HepG2 (cell line): ENCODE data around the gene LEF1. TPM values are rescaled to one million over a fixed set of nuclear protein-coding genes. Genes with fewer than 3 reads are reported as not detected.

Experiments used
- ATAC-seq: fragments of 200-7000 bp; cut with Tn5 transposase; 3 replicates; pipeline ENCODE4 v1.9.1; 2020; ENCODE audit warnings: mild to moderate bottlenecking, moderate library complexity
- BruUV-seq: library from RNA; stranded (reverse); fragments of 400-500 nt; replicated peaks from 2 replicates; lab custom pipeline; 2021; lab: Mats Ljungman, UMichigan
- CTCF ChIA-PET: fragments of 300-600 bp; formaldehyde crosslinking; extraction: SDS; loops from one replicate; lab custom pipeline; 2021; ENCODE audit warnings: low total read pairs, inconsistent platforms, low intra/inter-chr PET ratio; lab: Yijun Ruan, JAX
- POLR2A ChIA-PET: fragments of 350-600 bp; sonication (Branson Sonifier 250); formaldehyde crosslinking; loops from one replicate; lab custom pipeline; 2020; ENCODE audit warnings: antibody characterized with exemption, inconsistent platforms; lab: Yijun Ruan, JAX
- DNase-seq: peaks from one replicate; pipeline ENCODE4 v3.0.0-alpha.2; 2015; ENCODE audit warnings: low spot score
- FAIRE-seq: peaks from 3 replicates; lab custom pipeline; 2011; peaks lifted over from hg19 to GRCh38; lab: Jason Lieb, UNC
- H2AFZ ChIP-seq: one replicate; pipeline ENCODE4 v1.6.1; 2011; ENCODE audit warnings: low read length, inconsistent platforms
- H3K27ac ChIP-seq: fragments of 300-600 bp; 3 replicates; pipeline ENCODE4 v1.8.0; 2011; ENCODE audit warnings: mixed run types, mild to moderate bottlenecking, mixed read lengths, low read length, inconsistent platforms; ENCODE audit not compliant: insufficient read depth; ENCODE audit errors: extremely low read length
- H3K27me3 ChIP-seq, 2 experiments: fragments of 200-600 bp in 1 of 2; 2 replicates in 1 of 2; 3 replicates in 1 of 2; pipeline versions ENCODE4 v1.6.0 to v1.8.0; 2011; ENCODE audit warnings: low read length in 2 of 2, mild to moderate bottlenecking in 2 of 2, moderate library complexity in 2 of 2, inconsistent platforms in 1 of 2; ENCODE audit not compliant: insufficient read depth in 2 of 2, control insufficient read depth in 1 of 2
- H3K36me3 ChIP-seq, 2 experiments: fragments of 200-600 bp in 1 of 2; replicated peaks in 1 of 2; 2 replicates in 1 of 2; 3 replicates in 1 of 2; pipeline versions ENCODE4 v1.5.1 to v1.8.0; 2011; ENCODE audit warnings: low read length in 2 of 2, inconsistent platforms in 1 of 2; ENCODE audit not compliant: insufficient read depth in 2 of 2, control insufficient read depth in 1 of 2
- H3K4me1 ChIP-seq: 2 replicates; pipeline ENCODE4 v1.5.1; 2012; ENCODE audit warnings: low read length, inconsistent platforms; ENCODE audit not compliant: insufficient read depth
- H3K4me2 ChIP-seq: 2 replicates; pipeline ENCODE4 v1.6.0; 2011; ENCODE audit warnings: low read depth, low read length, inconsistent platforms
- H3K4me3 ChIP-seq, 3 experiments: fragments of 200-600 bp in 1 of 3; sonication (generic), shearing (Covaris generic) in 1 of 3; replicated peaks in 1 of 3; 2 replicates each; pipeline ENCODE4 v1.5.1; 2011 to 2016; ENCODE audit warnings: low read length in 3 of 3, inconsistent platforms in 2 of 3, low read depth in 2 of 3, mild to moderate bottlenecking in 2 of 3, control low read depth in 1 of 3, mixed read lengths in 1 of 3; ENCODE audit not compliant: insufficient read depth in 1 of 3
- H3K79me2 ChIP-seq: one replicate; pipeline ENCODE4 v1.6.1; 2011; ENCODE audit warnings: low read length, inconsistent platforms; ENCODE audit not compliant: insufficient read depth
- H3K9ac ChIP-seq: 2 replicates; pipeline ENCODE4 v1.6.0; 2011; ENCODE audit warnings: mild to moderate bottlenecking, low read depth, low read length, inconsistent platforms; ENCODE audit not compliant: insufficient read depth
- H3K9me3 ChIP-seq: 2 replicates; pipeline ENCODE4 v1.5.1; 2012; ENCODE audit warnings: mild to moderate bottlenecking, low read length
- H4K20me1 ChIP-seq: 2 replicates; pipeline ENCODE4 v1.6.0; 2011; ENCODE audit warnings: inconsistent platforms, mild to moderate bottlenecking, low read length, moderate library complexity; ENCODE audit not compliant: insufficient read depth
- HMGA1 ChIP-seq: sonication (generic); formaldehyde crosslinking; conservative IDR thresholded peaks from 2 replicates; pipeline ENCODE4 v1.4.0; 2020; ENCODE audit warnings: missing genetic modification reagents
- IKZF4 ChIP-seq: sonication (generic); formaldehyde crosslinking; IDR thresholded peaks from 2 replicates; pipeline ENCODE4 v1.5.1; 2020; ENCODE audit warnings: borderline replicate concordance, mild to moderate bottlenecking, low read depth, missing genetic modification reagents; ENCODE audit errors: not compliant biosample characterization
- NFE2 ChIP-seq: sonication (generic); formaldehyde crosslinking; IDR thresholded peaks from 2 replicates; pipeline ENCODE4 v1.4.0; 2020; ENCODE audit warnings: missing genetic modification reagents
- RBM39 ChIP-seq: fragments of 200-400 bp; formaldehyde crosslinking; IDR thresholded peaks from one replicate; pipeline ENCODE4 v1.6.1; 2018; ENCODE audit warnings: antibody characterized with exemption, mild to moderate bottlenecking, low read depth, low read length; ENCODE audit not compliant: poor library complexity, severe bottlenecking
- RFX5 ChIP-seq: IDR thresholded peaks from 2 replicates; pipeline ENCODE4 v1.6.1; 2011; ENCODE audit warnings: low read depth, low read length, improper control_type of control experiment
- TEAD3 ChIP-seq: optimal IDR thresholded peaks from 2 replicates; pipeline ENCODE3; 2016; ENCODE audit warnings: borderline replicate concordance
- ZNF121 ChIP-seq: sonication (generic); formaldehyde crosslinking; IDR thresholded peaks from 2 replicates; pipeline ENCODE4 v1.5.0; 2020; ENCODE audit warnings: mild to moderate bottlenecking, missing genetic modification reagents
- in situ Hi-C: cut with HindIII; loops from 2 replicates; pipeline ENCODE4 v1.10.0; 2017; ENCODE audit warnings: low pct_unique_long_range_greater_than_20kb; ENCODE audit not compliant: extremely low pct_ligation_motif_present
- intact Hi-C: fragments of 100-400 bp; cut with micrococcal nuclease; formaldehyde crosslinking; loops from one replicate; pipeline ENCODE4 v1.10.0; 2022; ENCODE audit not compliant: unreplicated experiment
- polyA plus RNA-seq, 8 experiments: library from polyadenylated mRNA; depleted of rRNA in 3 of 8; stranded (reverse) in 7 of 8; unstranded in 1 of 8; fragments of >200 nt; fragmentation: Illumina TruSeq in 4 of 8; extraction: Trizol in 4 of 8; gene quantifications; 2 replicates each; pipeline versions ENCODE4 v1.2.1 to v1.2.3, GENCODE V29; 2011 to 2016; ENCODE audit warnings: low read depth in 4 of 8, missing spikeins in 1 of 8, mixed read lengths in 1 of 8; ENCODE audit not compliant: insufficient read depth in 1 of 8
- total RNA-seq, 5 experiments: library from RNA; depleted of rRNA; stranded (reverse); fragments of >200 nt; fragmentation: Illumina TruSeq; extraction: Trizol; gene quantifications; 2 replicates each; pipeline ENCODE4 v1.2.3, GENCODE V29; 2016; ENCODE audit warnings: low read depth in 1 of 5
- TF ChIP-seq, protein P1 (sequence below): IDR thresholded peaks from 2 replicates; pipeline ENCODE4 v1.6.1; 2018; ENCODE audit warnings: missing genetic modification reagents
- TF ChIP-seq, protein P2 (sequence below): sonication (generic); formaldehyde crosslinking; IDR thresholded peaks from 2 replicates; pipeline ENCODE4 v1.4.0; 2020; ENCODE audit warnings: missing genetic modification reagents
- TF ChIP-seq, protein P3 (sequence below): sonication (generic); formaldehyde crosslinking; IDR thresholded peaks from 2 replicates; pipeline ENCODE4 v1.8.1; 2023; ENCODE audit warnings: mild to moderate bottlenecking, missing genetic modification reagents, borderline replicate concordance
- TF ChIP-seq, protein P4 (sequence below): sonication (generic); formaldehyde crosslinking; IDR thresholded peaks from 2 replicates; pipeline ENCODE4 v1.9.0; 2021; ENCODE audit warnings: missing genetic modification reagents, borderline replicate concordance

The LEF1 gene
- total and polyA plus RNA-seq, 2 of the 13 experiments (the other 11 are each of a cell fraction or from before 2014, with no cell fraction given): 0.22 to 0.29 TPM

DNA sequence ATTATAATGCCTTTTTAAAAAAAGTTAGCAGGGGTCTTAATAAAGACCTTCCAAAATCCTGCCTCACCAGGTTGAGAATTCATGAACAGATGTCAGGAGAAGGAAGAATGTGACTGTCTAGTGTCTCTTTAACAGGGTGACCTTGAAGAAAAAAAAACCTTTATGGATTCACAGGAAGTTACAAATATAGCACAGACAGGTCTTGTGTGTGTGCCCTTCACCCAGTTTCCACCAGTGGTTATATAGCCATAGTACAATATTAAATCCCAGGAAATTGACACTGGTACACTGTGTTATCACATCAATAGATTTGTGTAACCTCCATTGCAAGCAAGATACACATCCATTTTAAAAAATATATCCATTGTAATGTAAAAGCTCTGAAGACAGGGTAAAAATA is 135.4 kb downstream of the LEF1 start:
- in situ Hi-C loops: loop anchor here (25.0 kb wide), 1 partner anchor 454 kb away; no protein-coding TSS in a partner anchor
- H3K27ac ChIP-seq: no peak overlapping the region
- no peak for ATAC-seq
- H3K4me2 ChIP-seq: no peak overlapping the region
- H3K4me1 ChIP-seq: no peaks in the 10 kb centered on the region
- H2AFZ ChIP-seq: no peak overlapping the region
- ChIA-PET CTCF (no interaction called here), POLR2A (no interaction called here)
- intact Hi-C loops: loop anchor here (5.0 kb wide), 1 partner anchor 479 kb away; no protein-coding TSS in a partner anchor
- no peak for DNase-seq
- no peak overlapping the region for H3K9ac ChIP-seq
- no peak overlapping the region for H3K4me3 ChIP-seq
- no peak for FAIRE-seq
- no peaks in the 10 kb centered on the region for H3K27me3 ChIP-seq
- no peaks in the 10 kb centered on the region for H3K79me2 ChIP-seq
- H4K20me1 ChIP-seq: no peaks in the 10 kb centered on the region
- no TSS peak for BruUV-seq
- peaks cover 4 to 22% of the 10 kb centered on the region in 2 experiments; a peak in 2 of 5 replicates for H3K36me3 ChIP-seq
- H3K9me3 ChIP-seq: no peaks in the 10 kb centered on the region
- TF ChIP-seq ZNF121 (no peak), NFE2 (CRISPR knock-in tag) (no peak), RFX5 (no peak), TEAD3 (CRISPR knock-in tag) (no peak), RBM39 (no peak), HMGA1 (no peak), IKZF4 (no peak)
- TF ChIP-seq, protein P1, sequence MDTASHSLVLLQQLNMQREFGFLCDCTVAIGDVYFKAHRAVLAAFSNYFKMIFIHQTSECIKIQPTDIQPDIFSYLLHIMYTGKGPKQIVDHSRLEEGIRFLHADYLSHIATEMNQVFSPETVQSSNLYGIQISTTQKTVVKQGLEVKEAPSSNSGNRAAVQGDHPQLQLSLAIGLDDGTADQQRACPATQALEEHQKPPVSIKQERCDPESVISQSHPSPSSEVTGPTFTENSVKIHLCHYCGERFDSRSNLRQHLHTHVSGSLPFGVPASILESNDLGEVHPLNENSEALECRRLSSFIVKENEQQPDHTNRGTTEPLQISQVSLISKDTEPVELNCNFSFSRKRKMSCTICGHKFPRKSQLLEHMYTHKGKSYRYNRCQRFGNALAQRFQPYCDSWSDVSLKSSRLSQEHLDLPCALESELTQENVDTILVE: no peak
- TF ChIP-seq, protein P2, sequence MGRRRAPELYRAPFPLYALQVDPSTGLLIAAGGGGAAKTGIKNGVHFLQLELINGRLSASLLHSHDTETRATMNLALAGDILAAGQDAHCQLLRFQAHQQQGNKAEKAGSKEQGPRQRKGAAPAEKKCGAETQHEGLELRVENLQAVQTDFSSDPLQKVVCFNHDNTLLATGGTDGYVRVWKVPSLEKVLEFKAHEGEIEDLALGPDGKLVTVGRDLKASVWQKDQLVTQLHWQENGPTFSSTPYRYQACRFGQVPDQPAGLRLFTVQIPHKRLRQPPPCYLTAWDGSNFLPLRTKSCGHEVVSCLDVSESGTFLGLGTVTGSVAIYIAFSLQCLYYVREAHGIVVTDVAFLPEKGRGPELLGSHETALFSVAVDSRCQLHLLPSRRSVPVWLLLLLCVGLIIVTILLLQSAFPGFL (CRISPR knock-in tag): no peak
- TF ChIP-seq, protein P3, sequence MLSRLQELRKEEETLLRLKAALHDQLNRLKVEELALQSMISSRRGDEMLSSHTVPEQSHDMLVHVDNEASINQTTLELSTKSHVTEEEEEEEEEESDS (CRISPR knock-in tag): no peak
- TF ChIP-seq, protein P4, sequence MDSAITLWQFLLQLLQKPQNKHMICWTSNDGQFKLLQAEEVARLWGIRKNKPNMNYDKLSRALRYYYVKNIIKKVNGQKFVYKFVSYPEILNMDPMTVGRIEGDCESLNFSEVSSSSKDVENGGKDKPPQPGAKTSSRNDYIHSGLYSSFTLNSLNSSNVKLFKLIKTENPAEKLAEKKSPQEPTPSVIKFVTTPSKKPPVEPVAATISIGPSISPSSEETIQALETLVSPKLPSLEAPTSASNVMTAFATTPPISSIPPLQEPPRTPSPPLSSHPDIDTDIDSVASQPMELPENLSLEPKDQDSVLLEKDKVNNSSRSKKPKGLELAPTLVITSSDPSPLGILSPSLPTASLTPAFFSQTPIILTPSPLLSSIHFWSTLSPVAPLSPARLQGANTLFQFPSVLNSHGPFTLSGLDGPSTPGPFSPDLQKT (CRISPR knock-in tag): no peak
